ENCODE measurements around the gene EIF3I.

DNA sequence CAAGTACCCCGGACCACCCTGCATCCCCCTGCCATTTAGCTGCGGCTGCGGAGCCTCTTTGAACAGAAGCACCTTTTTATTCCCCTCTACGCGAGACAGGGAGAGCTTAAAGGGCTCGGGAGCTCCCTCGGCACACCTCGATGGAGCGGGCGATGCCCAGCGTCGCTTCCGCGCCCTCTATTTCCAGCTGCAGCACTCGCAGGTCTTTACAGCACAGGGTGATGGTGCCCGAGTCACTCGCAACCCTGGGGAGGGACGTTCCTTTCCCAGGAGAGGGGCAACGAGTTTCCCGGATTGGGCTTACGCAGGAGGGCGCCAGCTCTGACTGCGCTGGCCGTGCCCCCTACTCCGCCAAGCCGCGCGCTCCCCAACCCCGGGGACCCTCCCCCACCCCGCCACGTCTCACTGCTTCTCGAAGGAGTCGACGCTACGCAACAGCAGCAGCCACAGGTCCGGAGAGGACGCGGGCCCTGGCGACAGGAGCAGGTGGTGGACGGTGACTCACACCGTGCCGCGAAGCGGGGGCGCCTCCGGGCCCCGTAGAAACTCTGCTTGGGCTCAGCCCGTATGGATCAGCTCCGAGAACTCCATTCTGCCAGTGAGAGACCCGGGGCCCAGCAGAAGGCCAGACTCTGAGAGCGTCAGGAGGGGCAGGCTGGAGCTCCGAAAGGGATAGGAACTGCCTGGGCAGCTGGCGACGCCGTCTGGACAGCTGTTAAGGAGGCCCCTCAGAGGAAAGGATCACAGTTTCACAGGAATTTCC is 19.0 kb downstream of the EIF3I start:
- TF ChIP-seq POLR2AphosphoS5 (IDR thresholded peaks at IDR 0.05; ENCODE audit: borderline replicate concordance, low read depth, low read length) (no peak), EZH2 (IDR thresholded peaks at IDR 0.05) (no peak)
